ENCODE results near the gene GHRL. TPM values are rescaled to one million over a fixed set of nuclear protein-coding genes. Genes with fewer than 3 reads are reported as not detected.

The GHRL gene
- not detected in 5 replicates for total RNA-seq (2022; extraction: Qiagen RNA extraction; ENCODE audit: low read depth)

GRCh38 chr3:10292505-10293419 lies at the start of gene GHRL:
Gene GHRL (minus strand): TSS chr3:10292947. CDS start chr3:10290180, 2,767 bp downstream.

GRCh38 chr3:10248184-10248983 lies 44.4 kb downstream of the GHRL start, which contains the start of gene TATDN2:
Gene TATDN2 (plus strand): TSS chr3:10248459. CDS start chr3:10249201, 742 bp downstream.

Other genes starting within 250 kb of the GHRL start
- gene FANCD2OS, start 184.7 kb downstream of the GHRL start, total RNA-seq (2022; extraction: Qiagen RNA extraction; ENCODE audit: low read depth) = not detected in 5 replicates
- gene BRK1, start 177.3 kb downstream of the GHRL start, total RNA-seq (2022; extraction: Qiagen RNA extraction; ENCODE audit: low read depth) = 160 to 198 TPM (median 181 TPM) in 5 replicates
- 21.2 to 36.7 TPM (median 35.0 TPM) in 5 replicates for gene VHL, start 151.2 kb downstream of the GHRL start, total RNA-seq (2022; extraction: Qiagen RNA extraction; ENCODE audit: low read depth)
- gene IRAK2, start 128.0 kb downstream of the GHRL start, total RNA-seq (2022; extraction: Qiagen RNA extraction; ENCODE audit: low read depth) = 26.7 to 32.0 TPM (median 28.4 TPM) in 5 replicates
- 35.4 to 42.9 TPM (median 37.3 TPM) in 5 replicates for gene TATDN2, start 44.5 kb downstream of the GHRL start, total RNA-seq (2022; extraction: Qiagen RNA extraction; ENCODE audit: low read depth)
- 194 to 206 TPM (median 199 TPM) in 5 replicates for gene SEC13, start 28.2 kb upstream of the GHRL start, total RNA-seq (2022; extraction: Qiagen RNA extraction; ENCODE audit: low read depth)
- gene ATP2B2, start 212.6 kb upstream of the GHRL start, total RNA-seq (2022; extraction: Qiagen RNA extraction; ENCODE audit: low read depth) = 0.03 to 0.16 TPM (median 0.04 TPM) in 4 of 5 replicates, not detected in the other